GM10248 (cell line): ENCODE data around the gene TRIM34.
"Not testable (repeated sequence)": the region's sequence is repeated elsewhere in the genome, so short reads cannot be mapped to it uniquely, and the experiment has no call there.

Source experiments
- CTCF ChIA-PET: fragments of 300-600 bp; sonication (Branson Sonifier 250); formaldehyde crosslinking; extraction: SDS; loops from one replicate; lab custom pipeline; 2021; ENCODE audit warnings: antibody characterized with exemption; lab: Yijun Ruan, JAX
- POLR2A ChIA-PET: fragments of 350-650 bp; sonication (Branson Sonifier 250); formaldehyde crosslinking; extraction: SDS; loops from one replicate; lab custom pipeline; 2020; ENCODE audit warnings: antibody characterized with exemption; lab: Yijun Ruan, JAX
- DNase-seq: peaks from one replicate; pipeline ENCODE4 v3.0.0; 2012; ENCODE audit errors: extremely low spot score
- TF ChIP-seq, protein P1 (sequence below): IDR thresholded peaks from 2 replicates; pipeline ENCODE4 v1.5.1; 2012; ENCODE audit warnings: mild to moderate bottlenecking, low read depth; ENCODE audit errors: extremely low read depth, missing control alignments, control extremely low read depth

TRIM34 gene

DNA sequence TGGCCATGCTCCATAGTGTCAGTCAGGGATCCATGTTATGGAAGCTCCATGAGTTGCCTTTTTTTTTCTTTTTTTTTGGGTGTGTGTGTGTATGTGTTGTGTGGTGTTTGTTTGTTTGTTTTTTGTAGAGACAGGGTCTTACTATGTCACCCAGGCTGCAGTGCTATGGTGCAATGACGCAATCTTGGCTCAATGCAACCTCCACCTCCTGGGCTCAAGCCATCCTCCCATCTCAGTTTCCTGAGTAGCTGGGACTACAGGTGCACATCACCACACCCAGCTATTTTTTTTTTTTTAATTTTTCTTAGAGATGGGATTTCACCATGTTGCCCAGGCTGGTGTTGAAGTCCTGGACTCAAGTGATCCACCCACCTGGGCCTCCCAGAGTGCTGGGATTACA is 63.7 kb downstream of the TRIM34 start:
- CTCF ChIA-PET: interaction anchor here (0.9 to 2.3 kb wide), 3 partner anchors 10 to 13 kb away, joined by 3 to 7 read pairs (median 4); no protein-coding TSS in a partner anchor
- no peak for DNase-seq
- TF ChIP-seq, protein P1, sequence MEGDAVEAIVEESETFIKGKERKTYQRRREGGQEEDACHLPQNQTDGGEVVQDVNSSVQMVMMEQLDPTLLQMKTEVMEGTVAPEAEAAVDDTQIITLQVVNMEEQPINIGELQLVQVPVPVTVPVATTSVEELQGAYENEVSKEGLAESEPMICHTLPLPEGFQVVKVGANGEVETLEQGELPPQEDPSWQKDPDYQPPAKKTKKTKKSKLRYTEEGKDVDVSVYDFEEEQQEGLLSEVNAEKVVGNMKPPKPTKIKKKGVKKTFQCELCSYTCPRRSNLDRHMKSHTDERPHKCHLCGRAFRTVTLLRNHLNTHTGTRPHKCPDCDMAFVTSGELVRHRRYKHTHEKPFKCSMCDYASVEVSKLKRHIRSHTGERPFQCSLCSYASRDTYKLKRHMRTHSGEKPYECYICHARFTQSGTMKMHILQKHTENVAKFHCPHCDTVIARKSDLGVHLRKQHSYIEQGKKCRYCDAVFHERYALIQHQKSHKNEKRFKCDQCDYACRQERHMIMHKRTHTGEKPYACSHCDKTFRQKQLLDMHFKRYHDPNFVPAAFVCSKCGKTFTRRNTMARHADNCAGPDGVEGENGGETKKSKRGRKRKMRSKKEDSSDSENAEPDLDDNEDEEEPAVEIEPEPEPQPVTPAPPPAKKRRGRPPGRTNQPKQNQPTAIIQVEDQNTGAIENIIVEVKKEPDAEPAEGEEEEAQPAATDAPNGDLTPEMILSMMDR: no peak
- POLR2A ChIA-PET: no interaction called here

DNA sequence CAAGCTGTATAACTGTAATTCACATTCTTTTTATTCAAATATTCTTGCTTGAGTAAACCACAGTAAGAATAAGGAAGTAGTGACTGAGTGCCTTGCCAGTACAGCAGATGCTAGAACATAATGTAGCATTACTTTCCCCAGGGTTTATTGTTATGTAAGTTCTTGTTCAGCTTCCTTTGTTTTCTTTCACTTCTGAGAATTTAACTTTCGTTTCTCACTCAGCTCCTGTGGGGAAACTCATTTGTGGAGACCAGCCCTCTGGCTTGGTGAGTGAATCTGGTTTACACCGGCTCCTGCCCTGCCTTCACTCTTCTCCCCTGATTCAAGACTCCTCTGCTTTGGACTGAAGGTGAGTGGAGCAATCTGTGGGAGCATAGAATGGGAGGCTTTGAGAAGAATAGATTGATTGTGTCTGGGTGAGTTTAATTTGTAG is 64.8 kb downstream of the TRIM34 start, which contains the start of gene TRIM22:
TSS of gene TRIM22 (plus strand) at position 240 of the 433 bp plus-strand sequence. CDS start 6,443 bp downstream, outside the sequence.
- DNase-seq: peak; percentile 71

DNA sequence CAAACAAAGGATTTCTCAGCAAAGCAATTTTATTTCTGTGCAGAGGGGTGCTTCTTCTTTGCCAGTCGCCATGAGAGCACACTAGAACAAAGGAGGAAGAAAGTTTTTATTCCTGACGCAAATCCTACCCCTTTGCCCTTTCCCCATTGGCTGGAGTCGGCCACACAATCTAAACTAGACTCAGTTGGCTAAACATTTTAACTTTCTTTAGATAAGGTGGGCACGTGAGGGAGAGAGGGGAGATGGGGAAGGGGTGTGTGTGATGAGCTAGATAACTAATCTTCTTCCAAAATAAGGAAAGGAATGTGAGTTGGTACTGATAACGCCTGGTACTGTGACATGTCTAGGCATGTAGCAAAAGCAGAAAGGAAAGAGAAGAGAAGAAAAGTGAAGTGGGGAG is 65.4 kb downstream of the TRIM34 start:
- no peak for DNase-seq
- TF ChIP-seq, protein P1: no peak
- POLR2A ChIA-PET: no interaction called here
- CTCF ChIA-PET: interaction anchor here (0.9 to 2.6 kb wide), 7 partner anchors 8 to 91 kb away, joined by 3 to 15 read pairs (median 4); no protein-coding TSS in a partner anchor

More for the DNA sequence above, 64.8 kb downstream of the TRIM34 start, which contains the start of gene TRIM22:
- TF ChIP-seq, protein P1: no peak
- ChIA-PET POLR2A (interaction anchor here (0.6 kb wide), 1 partner anchor 56 kb away, joined by 6 read pairs; no protein-coding TSS in a partner anchor), CTCF (interaction anchor here (0.9 to 2.6 kb wide), 9 partner anchors 9 to 201 kb away, joined by 3 to 15 read pairs (median 4); no protein-coding TSS in a partner anchor)

DNA sequence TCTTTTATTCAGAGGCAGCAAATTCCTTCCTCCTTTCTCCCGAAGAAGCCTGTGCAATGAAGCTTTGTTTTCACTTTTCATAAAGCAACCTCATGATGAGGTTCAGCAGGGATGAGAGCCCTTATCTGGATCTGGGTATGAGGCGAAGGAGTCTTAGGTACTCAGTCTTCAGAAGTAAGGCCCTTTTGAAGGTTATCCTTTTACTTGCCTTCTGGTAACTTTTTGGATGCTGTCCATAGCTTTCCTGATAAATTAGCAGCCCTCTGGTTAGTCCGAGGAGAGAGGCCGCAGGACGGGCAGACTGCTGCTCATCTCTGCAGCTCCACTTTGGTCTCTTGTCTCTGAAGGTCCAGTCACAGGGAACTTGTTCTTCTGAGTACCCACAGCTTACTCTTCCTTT is 65.9 kb downstream of the TRIM34 start:
- ChIA-PET CTCF (interaction anchor here (0.9 to 2.6 kb wide), 5 partner anchors 13 to 92 kb away, joined by 3 to 15 read pairs (median 4); no protein-coding TSS in a partner anchor), POLR2A (interaction anchor here (0.9 kb wide), 1 partner anchor 9 kb away, joined by 8 read pairs; no protein-coding TSS in a partner anchor)
- DNase-seq: no peak
- TF ChIP-seq, protein P1: no peak

DNA sequence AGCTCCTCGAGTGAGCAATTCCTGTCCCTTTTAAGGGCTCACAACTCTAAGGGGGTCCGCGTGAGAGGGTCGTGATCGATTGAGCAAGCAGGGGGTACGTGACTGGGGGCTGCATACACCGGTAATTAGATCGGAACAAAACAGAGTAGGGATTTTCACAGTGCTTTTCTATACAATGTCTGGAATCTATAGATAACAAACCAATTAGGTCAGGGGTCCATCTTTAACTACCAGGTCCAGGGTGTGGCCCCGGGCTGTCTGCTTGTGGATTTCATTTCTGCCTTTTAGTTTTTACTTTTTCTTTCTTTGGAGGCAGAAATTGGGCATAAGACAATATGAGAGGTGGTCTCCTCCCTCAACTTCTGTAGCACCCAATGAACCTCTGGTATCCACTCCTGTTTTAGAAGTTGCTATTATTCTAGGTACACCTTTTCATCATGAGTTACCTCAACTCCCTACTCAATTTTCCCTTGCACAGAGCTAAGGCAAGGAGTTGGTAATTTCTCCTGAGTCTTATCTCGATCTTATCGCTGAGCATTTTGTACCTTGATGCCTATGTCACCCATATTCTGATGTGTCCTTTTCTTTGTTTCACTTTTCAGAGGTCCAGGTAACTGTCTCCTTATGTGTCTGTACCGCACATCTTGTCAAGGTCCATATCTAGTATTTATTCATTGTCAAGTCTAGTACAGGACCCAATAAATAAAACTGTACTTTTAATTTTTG is 66.6 kb downstream of the TRIM34 start:
- CTCF ChIA-PET: interaction anchor here (0.9 to 2.6 kb wide), 5 partner anchors 12 to 92 kb away, joined by 3 to 15 read pairs (median 4); no protein-coding TSS in a partner anchor
- DNase-seq: not testable (repeated sequence)
- POLR2A ChIA-PET: interaction anchor here (0.6 to 0.9 kb wide), 2 partner anchors 9 to 12 kb away, joined by 5 to 8 read pairs; no protein-coding TSS in a partner anchor

DNA sequence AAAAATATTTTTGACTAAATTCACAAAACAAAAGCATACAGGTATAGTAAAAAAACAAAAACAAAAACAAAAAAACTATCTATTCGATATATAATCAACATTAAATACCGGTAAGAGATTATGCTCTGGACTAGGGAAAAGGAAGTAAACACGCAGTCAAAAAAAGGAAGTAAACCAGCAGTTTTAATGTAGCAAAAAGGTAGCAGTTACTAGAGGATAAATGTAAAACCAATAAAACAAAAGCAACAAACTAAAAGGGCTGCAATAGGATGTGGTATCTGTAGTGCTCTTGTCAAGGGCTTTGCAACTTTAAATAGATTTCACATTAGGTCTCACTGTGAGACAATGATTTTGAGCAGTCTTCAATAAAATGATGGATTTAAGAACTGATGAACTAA is 67.2 kb downstream of the TRIM34 start:
- DNase-seq: no peak
- TF ChIP-seq, protein P1: no peak
- CTCF ChIA-PET: no interaction called here
- POLR2A ChIA-PET: no interaction called here
